Uterus (tissue), 4 donors: ENCODE measurements around the gene GREB1. TPM values are rescaled to one million over a fixed set of nuclear protein-coding genes. Genes with fewer than 3 reads are reported as not detected.

Source experiments
- DNase-seq, 2 donors: peaks; one replicate each; pipeline ENCODE4 v3.0.0-alpha.2; 2019 to 2020
- H3K27ac ChIP-seq, 2 donors: fragments of 200-600 bp; sonication (generic); 1 replicate in 1 of 2; 2 replicates in 1 of 2; pipeline ENCODE4 v1.5.1; 2016 to 2018
- H3K27me3 ChIP-seq, 2 donors: fragments of 200-600 bp; sonication (generic); one replicate each; pipeline ENCODE4 v1.5.1; 2018 to 2019; ENCODE audit warnings: control low read depth in 1 of 2
- H3K36me3 ChIP-seq, 2 donors: fragments of 200-600 bp; sonication (generic); one replicate each; pipeline ENCODE4 v1.5.1; 2019; ENCODE audit warnings: control low read depth in 1 of 2
- H3K4me1 ChIP-seq, 2 donors: fragments of 200-600 bp; sonication (generic); one replicate each; pipeline ENCODE4 v1.5.1; 2018 to 2019; ENCODE audit warnings: control low read depth in 1 of 2
- H3K4me3 ChIP-seq, 2 donors: fragments of 200-600 bp; sonication (generic); 1 replicate in 1 of 2; 2 replicates in 1 of 2; pipeline ENCODE4 v1.5.1; 2018 to 2019; ENCODE audit warnings: mild to moderate bottlenecking in 1 of 2
- H3K9me3 ChIP-seq, 2 donors: fragments of 200-600 bp; sonication (generic); one replicate each; pipeline ENCODE4 v1.5.1; 2019; ENCODE audit warnings: control low read depth in 1 of 2
- CTCF ChIP-seq, 4 experiments: fragments of 200-600 bp in 2 of 4; fragments of 450-650 bp in 2 of 4; sonication (generic) in 2 of 4; IDR thresholded peaks; one replicate each; pipeline ENCODE4 v1.5.1; 2016 to 2019; ENCODE audit warnings: antibody characterized with exemption in 4 of 4, mild to moderate bottlenecking in 2 of 4, moderate library complexity in 1 of 4
- POLR2A ChIP-seq, 2 donors: fragments of 450-650 bp; IDR thresholded peaks; one replicate each; pipeline ENCODE4 v1.6.1; 2016; ENCODE audit warnings: antibody characterized with exemption in 2 of 2, mild to moderate bottlenecking in 1 of 2, moderate library complexity in 1 of 2
- intact Hi-C: fragments of 100-400 bp; cut with DNase I; formaldehyde crosslinking; loops from one replicate; pipeline ENCODE4 v1.15.1; 2023; ENCODE audit warnings: low total_unique reads
- total RNA-seq, 4 donors: library from RNA; depleted of rRNA in 3 of 4; stranded (reverse); fragments of >200 nt in 3 of 4; gene quantifications; one replicate each; pipeline versions ENCODE4 v1.1.0 to v1.2.4, GENCODE V29; 2014 to 2023
- donor health status: DM: yes; HTN: yes; CAD: no.

The GREB1 gene
- total RNA-seq, 4 donors from 2014 or later: 20.3 to 166 (median 78.8) TPM

GRCh38 chr2:11540148-11540995 is 6.5 kb downstream of the GREB1 start:
- H3K36me3 ChIP-seq: no peaks in the 10 kb centered on the region
- no peaks in the 10 kb centered on the region for H3K27me3 ChIP-seq
- TF ChIP-seq CTCF (IDR thresholded peaks at IDR 0.05) (no peak), POLR2A (IDR thresholded peaks at IDR 0.05) (no peak)
- peak; percentile 59 to 64 for DNase-seq
- H3K27ac ChIP-seq: peak overlapping the region; percentile 73 to 91
- peak overlapping the region; percentile 30 to 37 for H3K4me3 ChIP-seq
- no peaks in the 10 kb centered on the region for H3K4me1 ChIP-seq
- H3K9me3 ChIP-seq: no peaks in the 10 kb centered on the region
- intact Hi-C loops: no loop called here

- Histone ChIP-seq H3K27ac (peak overlapping the region; percentile 73 to 91), H3K4me3 (peak overlapping the region; percentile 30 to 37), H3K9me3 (no peaks in the 10 kb centered on the region), H3K4me1 (no peaks in the 10 kb centered on the region), H3K27me3 (no peaks in the 10 kb centered on the region), H3K36me3 (no peaks in the 10 kb centered on the region)
- intact Hi-C loops: no loop called here
- no peak for TF ChIP-seq CTCF (IDR thresholded peaks at IDR 0.05)
- no peak for TF ChIP-seq POLR2A (IDR thresholded peaks at IDR 0.05)
- DNase-seq: no peak
Measured at GRCh38 chr2:11540996-11541692, 7.3 kb downstream of the GREB1 start.

DNA sequence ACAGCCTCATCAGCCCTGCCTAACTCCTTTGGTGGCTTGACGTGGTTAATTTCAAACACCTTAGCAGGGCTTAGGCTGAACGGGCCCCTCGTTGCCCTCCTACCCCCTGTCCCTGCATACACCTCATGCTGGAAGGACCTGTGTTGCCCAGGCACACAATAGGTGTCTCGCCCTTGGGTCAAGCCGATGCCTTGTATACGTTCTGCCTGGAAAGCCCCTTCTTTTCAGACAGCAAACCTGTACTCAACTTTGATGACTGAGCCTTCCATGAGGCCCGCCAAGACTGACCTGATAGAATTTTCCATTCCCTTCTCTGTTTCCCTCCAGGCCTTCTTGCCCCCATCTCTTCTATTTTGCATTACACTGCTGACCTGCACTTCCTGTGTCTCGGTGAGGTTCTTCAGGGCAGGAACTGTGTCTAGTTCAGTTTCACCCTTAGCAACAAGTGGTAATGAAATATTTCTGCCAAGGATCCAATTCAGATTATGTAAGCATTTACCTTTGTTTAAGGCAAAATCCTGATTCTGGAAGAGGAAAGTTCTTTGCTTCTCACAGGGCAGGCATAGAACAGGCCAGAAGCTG is 7.9 kb downstream of the GREB1 start:
- TF ChIP-seq POLR2A (IDR thresholded peaks at IDR 0.05) (no peak), CTCF (IDR thresholded peaks at IDR 0.05) (no peak)
- intact Hi-C loops: no loop called here

GRCh38 chr2:11542275-11542819 is 8.5 kb downstream of the GREB1 start:
- Histone ChIP-seq H3K36me3 (no peaks in the 10 kb centered on the region), H3K4me3 (peak overlapping the region; percentile 30 to 37), H3K27me3 (no peaks in the 10 kb centered on the region), H3K4me1 (no peaks in the 10 kb centered on the region), H3K9me3 (no peaks in the 10 kb centered on the region), H3K27ac (peak overlapping the region; percentile 73 to 91)
- intact Hi-C loops: no loop called here
- no peak for DNase-seq
- TF ChIP-seq CTCF (IDR thresholded peaks at IDR 0.05) (no peak), POLR2A (IDR thresholded peaks at IDR 0.05) (no peak)

More for the DNA sequence above, 7.9 kb downstream of the GREB1 start:
- no peak for DNase-seq
- Histone ChIP-seq H3K27ac (peak overlapping the region; percentile 73 to 91), H3K36me3 (no peaks in the 10 kb centered on the region), H3K27me3 (no peaks in the 10 kb centered on the region), H3K9me3 (no peaks in the 10 kb centered on the region), H3K4me1 (no peaks in the 10 kb centered on the region), H3K4me3 (peak overlapping the region; percentile 30 to 37)
